Osteocyte (in vitro differentiated cells): ENCODE measurements around the gene TPRG1L. TPM values are rescaled to one million over a fixed set of nuclear protein-coding genes. Genes with fewer than 3 reads are reported as not detected.

Source experiments
- DNase-seq: peaks from one replicate; pipeline ENCODE4 v3.0.0; 2021; ENCODE audit warnings: mixed read lengths; ENCODE audit not compliant: unreplicated experiment; ENCODE audit errors: extremely low spot score
- H3K27ac Mint-ChIP-seq: one replicate; pipeline ENCODE4 v1.8.0; 2021; ENCODE audit warnings: mild to moderate bottlenecking, mixed read lengths; ENCODE audit not compliant: unreplicated experiment
- H3K27me3 Mint-ChIP-seq: one replicate; pipeline ENCODE4 v1.8.0; 2021; ENCODE audit warnings: mixed read lengths; ENCODE audit not compliant: unreplicated experiment
- H3K36me3 Mint-ChIP-seq: one replicate; pipeline ENCODE4 v1.8.0; 2021; ENCODE audit warnings: mixed read lengths; ENCODE audit not compliant: unreplicated experiment
- H3K4me1 Mint-ChIP-seq: one replicate; pipeline ENCODE4 v1.8.0; 2021; ENCODE audit warnings: mixed read lengths; ENCODE audit not compliant: unreplicated experiment
- H3K4me3 Mint-ChIP-seq: one replicate; pipeline ENCODE4 v1.8.0; 2021; ENCODE audit warnings: mild to moderate bottlenecking, moderate library complexity, mixed read lengths; ENCODE audit not compliant: unreplicated experiment
- H3K9me3 Mint-ChIP-seq: one replicate; pipeline ENCODE4 v1.8.0; 2021; ENCODE audit warnings: mixed read lengths; ENCODE audit not compliant: unreplicated experiment
- CTCF ChIP-seq: fragments of 200-600 bp; sonication (generic); IDR thresholded peaks from 2 replicates; pipeline ENCODE4 v1.5.0; 2021; ENCODE audit warnings: antibody characterized with exemption, mild to moderate bottlenecking, moderate library complexity
- total RNA-seq: library from RNA; stranded (reverse); gene quantifications from 2 replicates; pipeline ENCODE4 v1.2.1, GENCODE V29; 2021

The TPRG1L gene
- total RNA-seq, 1 donor from 2014 or later: 49.1 TPM

- no peak overlapping the region for H3K4me3 Mint-ChIP-seq
These were observed 20.3 kb upstream of the TPRG1L start for GRCh38 chr1:3604468-3604974.

GRCh38 chr1:3604997-3605823 lies 19.6 kb upstream of the TPRG1L start:
- Mint-ChIP-seq H3K27ac (no peak overlapping the region), H3K27me3 (no peaks in the 10 kb centered on the region), H3K9me3 (no peaks in the 10 kb centered on the region), H3K36me3 (no peaks in the 10 kb centered on the region), H3K4me3 (no peak overlapping the region), H3K4me1 (peaks cover 14% of the 10 kb centered on the region)
- no peak for TF ChIP-seq CTCF
- DNase-seq: no peak

More at GRCh38 chr1:3604468-3604974, 20.3 kb upstream of the TPRG1L start:
- Mint-ChIP-seq H3K36me3 (no peaks in the 10 kb centered on the region), H3K27me3 (no peaks in the 10 kb centered on the region), H3K4me1 (peaks cover 9% of the 10 kb centered on the region), H3K27ac (no peak overlapping the region), H3K9me3 (no peaks in the 10 kb centered on the region)
- no peak for TF ChIP-seq CTCF
- no peak for DNase-seq

GRCh38 chr1:3606779-3607702 lies 17.8 kb upstream of the TPRG1L start:
- TF ChIP-seq CTCF: no peak
- Mint-ChIP-seq H3K27ac (no peak overlapping the region), H3K4me1 (peaks cover 20% of the 10 kb centered on the region), H3K27me3 (no peaks in the 10 kb centered on the region), H3K4me3 (no peak overlapping the region), H3K36me3 (no peaks in the 10 kb centered on the region), H3K9me3 (no peaks in the 10 kb centered on the region)
- no peak for DNase-seq

GRCh38 chr1:3607703-3608065 lies 17.1 kb upstream of the TPRG1L start:
- Mint-ChIP-seq H3K9me3 (no peaks in the 10 kb centered on the region), H3K27ac (no peak overlapping the region), H3K27me3 (no peaks in the 10 kb centered on the region), H3K36me3 (no peaks in the 10 kb centered on the region), H3K4me3 (no peak overlapping the region), H3K4me1 (peaks cover 20% of the 10 kb centered on the region)
- TF ChIP-seq CTCF: no peak
- DNase-seq: no peak

- no peaks in the 10 kb centered on the region for H3K9me3 Mint-ChIP-seq
- DNase-seq: no peak
- no peaks in the 10 kb centered on the region for H3K36me3 Mint-ChIP-seq
- no peak overlapping the region for H3K27ac Mint-ChIP-seq
- peaks cover 23% of the 10 kb centered on the region for H3K4me1 Mint-ChIP-seq
- H3K4me3 Mint-ChIP-seq: no peak overlapping the region
- no peaks in the 10 kb centered on the region for H3K27me3 Mint-ChIP-seq
- TF ChIP-seq CTCF: no peak
These were observed 16.7 kb upstream of the TPRG1L start for GRCh38 chr1:3608154-3608553.
